HG03354 (cell line): ENCODE measurements around the gene MYB.

Experiments used
- ATAC-seq: cut with Tn5 transposase; IDR thresholded peaks from one replicate; pipeline ENCODE4 v1.9.1; 2021; ENCODE audit warnings: mild to moderate bottlenecking; ENCODE audit not compliant: unreplicated experiment, poor library complexity, severe bottlenecking

Gene MYB

GRCh38 chr6:135183532-135184440, 2.7 kb downstream of the MYB start:
- peak; percentile 35 for ATAC-seq

- no peak for ATAC-seq
Observed at GRCh38 chr6:135185483-135185882, 4.4 kb downstream of the MYB start.

GRCh38 chr6:135186255-135186654, 5.1 kb downstream of the MYB start:
- ATAC-seq = no peak

GRCh38 chr6:135187372-135187771, 6.3 kb downstream of the MYB start:
- no peak for ATAC-seq

- no peak for ATAC-seq
Observed at GRCh38 chr6:135188718-135189117, 7.6 kb downstream of the MYB start.

GRCh38 chr6:135189344-135189743, 8.2 kb downstream of the MYB start:
- ATAC-seq = no peak

- ATAC-seq = no peak
Observed at GRCh38 chr6:135191508-135192255, 10.6 kb downstream of the MYB start.

GRCh38 chr6:135192256-135193174, 11.4 kb downstream of the MYB start:
- ATAC-seq = no peak

- ATAC-seq = no peak
Observed at GRCh38 chr6:135193221-135193620, 12.1 kb downstream of the MYB start.

- no peak for ATAC-seq
Observed at GRCh38 chr6:135195041-135195440, 13.9 kb downstream of the MYB start.

GRCh38 chr6:135195522-135195921, 14.4 kb downstream of the MYB start:
- no peak for ATAC-seq

GRCh38 chr6:135196739-135197510, 15.8 kb downstream of the MYB start:
- no peak for ATAC-seq

GRCh38 chr6:135202836-135203235, 21.7 kb downstream of the MYB start:
- no peak for ATAC-seq

GRCh38 chr6:135204951-135205350, 23.8 kb downstream of the MYB start:
- ATAC-seq = no peak

GRCh38 chr6:135209803-135210202, 28.7 kb downstream of the MYB start:
- ATAC-seq = no peak

GRCh38 chr6:135210632-135211305, 29.7 kb downstream of the MYB start:
- no peak for ATAC-seq

- ATAC-seq = no peak
Observed at GRCh38 chr6:135211306-135211702, 30.2 kb downstream of the MYB start.

- no peak for ATAC-seq
Observed at GRCh38 chr6:135212020-135212806, 31.1 kb downstream of the MYB start.
